Mesendoderm (in vitro differentiated cells): ENCODE results near the gene FAM89A.
"Not testable (repeated sequence)": the region's sequence is repeated elsewhere in the genome, so short reads cannot be mapped to it uniquely, and the experiment has no call there.

ENCODE experiments used
- DNase-seq: peaks from one replicate; pipeline ENCODE4 v3.0.0; 2013
- H2AK5ac ChIP-seq: 2 replicates; pipeline ENCODE4 v1.6.1; 2013; ENCODE audit warnings: low read length, inconsistent platforms
- H2BK120ac ChIP-seq: 2 replicates; pipeline ENCODE4 v1.6.1; 2013; ENCODE audit warnings: low read depth, mild to moderate bottlenecking, low read length, moderate library complexity, mixed read lengths
- H2BK15ac ChIP-seq: replicated peaks from 2 replicates; pipeline ENCODE4 v1.6.1; 2013; ENCODE audit warnings: low read depth, mild to moderate bottlenecking, moderate library complexity
- H2BK5ac ChIP-seq: 2 replicates; pipeline ENCODE4 v1.6.1; 2013; ENCODE audit warnings: low read length, inconsistent platforms
- H3K18ac ChIP-seq: 2 replicates; pipeline ENCODE4 v1.6.1; 2013; ENCODE audit warnings: mild to moderate bottlenecking, low read length, mixed read lengths
- H3K23ac ChIP-seq: one replicate; pipeline ENCODE4 v1.6.1; 2013; ENCODE audit warnings: low read length
- H3K27ac ChIP-seq: 2 replicates; pipeline ENCODE4 v1.5.1; 2013; ENCODE audit warnings: low read depth, mild to moderate bottlenecking, inconsistent platforms, low read length, moderate library complexity
- H3K27me3 ChIP-seq: 2 replicates; pipeline ENCODE4 v1.6.1; 2013; ENCODE audit warnings: low read length, control low read depth, mild to moderate bottlenecking, inconsistent platforms; ENCODE audit not compliant: insufficient read depth, poor library complexity
- H3K36me3 ChIP-seq: 2 replicates; pipeline ENCODE4 v1.6.1; 2013; ENCODE audit warnings: low read length, inconsistent platforms; ENCODE audit not compliant: control insufficient read depth, insufficient read depth
- H3K4ac ChIP-seq: one replicate; pipeline ENCODE4 v1.6.1; 2013; ENCODE audit warnings: low read depth, mild to moderate bottlenecking, low read length, moderate library complexity
- H3K4me1 ChIP-seq: 2 replicates; pipeline ENCODE4 v1.6.1; 2013; ENCODE audit warnings: low read depth, low read length, inconsistent platforms; ENCODE audit not compliant: control insufficient read depth
- H3K4me2 ChIP-seq: 2 replicates; pipeline ENCODE4 v1.6.1; 2013; ENCODE audit warnings: low read length
- H3K4me3 ChIP-seq: 2 replicates; pipeline ENCODE4 v1.5.1; 2013; ENCODE audit warnings: mild to moderate bottlenecking, low read length
- H3K56ac ChIP-seq: one replicate; pipeline ENCODE4 v1.6.1; 2013; ENCODE audit warnings: low read length
- H3K79me1 ChIP-seq: 2 replicates; pipeline ENCODE4 v1.6.1; 2013; ENCODE audit warnings: low read length, inconsistent platforms
- H3K79me2 ChIP-seq: 2 replicates; pipeline ENCODE4 v1.6.1; 2013; ENCODE audit warnings: mild to moderate bottlenecking, low read length; ENCODE audit not compliant: control insufficient read depth, insufficient read depth
- H3K9ac ChIP-seq: 2 replicates; pipeline ENCODE4 v1.6.1; 2013; ENCODE audit warnings: low read length, inconsistent platforms
- H4K5ac ChIP-seq: one replicate; pipeline ENCODE4 v1.6.1; 2013; ENCODE audit warnings: low read length
- H4K8ac ChIP-seq: one replicate; pipeline ENCODE4 v1.6.1; 2013; ENCODE audit warnings: low read depth, mild to moderate bottlenecking, control low read depth, low read length, moderate library complexity
- WGBS: extraction: QIAGEN DNeasy Blood & Tissue Kit; methylation state at CpG from one replicate; pipeline ENCODE4 v1.1.7; 2013; ENCODE audit warnings: low lambda C conversion rate, missing lambda C conversion rate; ENCODE audit not compliant: insufficient coverage; ENCODE audit errors: extremely low coverage; 5-methylcytosine and 5-hydroxymethylcytosine counted together

The FAM89A gene

GRCh38 chr1:231027136-231027925 is 12.7 kb downstream of the FAM89A start:
- DNase-seq = no peak
- Histone ChIP-seq H4K8ac (no peak overlapping the region), H4K5ac (no peak overlapping the region), H3K36me3 (no peaks in the 10 kb centered on the region), H3K4me3 (no peak overlapping the region), H3K4me2 (no peak overlapping the region), H2BK120ac (no peak overlapping the region), H3K27me3 (no peaks in the 10 kb centered on the region), H3K79me2 (no peaks in the 10 kb centered on the region), H3K9ac (no peak overlapping the region), H3K56ac (no peak overlapping the region), H2BK15ac (no peak overlapping the region), H2BK5ac (no peak overlapping the region), H2AK5ac (no peak overlapping the region), H3K4me1 (peaks cover 3% of the 10 kb centered on the region), H3K4ac (no peak overlapping the region), H3K23ac (no peak overlapping the region), H3K27ac (no peak overlapping the region), H3K79me1 (peaks cover 4% of the 10 kb centered on the region), H3K18ac (no peak overlapping the region)
- WGBS = no CpG with 5 or more reads among the region's 23 CpGs

DNA sequence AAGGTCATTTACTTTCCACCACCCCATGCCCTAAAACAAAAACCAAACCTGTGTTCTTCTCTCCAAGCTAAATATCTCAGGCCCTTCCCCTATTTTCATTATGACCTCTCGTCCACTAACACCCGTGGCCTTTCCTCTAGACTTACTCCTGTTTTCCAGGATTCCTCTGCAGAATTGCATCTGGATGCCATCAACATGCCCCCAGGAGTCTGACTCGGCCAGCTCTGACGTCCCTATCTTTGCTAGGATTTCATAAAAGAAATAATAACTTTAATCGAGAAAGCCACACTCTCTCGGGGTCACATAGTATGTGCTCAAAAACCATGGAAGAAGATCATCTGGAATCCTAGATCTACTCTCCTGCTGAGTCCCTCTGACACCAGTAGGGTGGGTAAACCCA is 13.5 kb downstream of the FAM89A start:
- no peak overlapping the region for H3K23ac ChIP-seq
- no peak overlapping the region for H2BK120ac ChIP-seq
- H3K9ac ChIP-seq = no peak overlapping the region
- no peaks in the 10 kb centered on the region for H3K36me3 ChIP-seq
- no peak overlapping the region for H2BK15ac ChIP-seq
- no peaks in the 10 kb centered on the region for H3K27me3 ChIP-seq
- no CpG with 5 or more reads among the region's 6 CpGs for WGBS
- no peak overlapping the region for H3K56ac ChIP-seq
- no peak for DNase-seq
- no peak overlapping the region for H3K4ac ChIP-seq
- H2BK5ac ChIP-seq = no peak overlapping the region
- H3K4me1 ChIP-seq = peaks cover 3% of the 10 kb centered on the region
- no peak overlapping the region for H3K27ac ChIP-seq
- H4K8ac ChIP-seq = no peak overlapping the region
- no peaks in the 10 kb centered on the region for H3K79me2 ChIP-seq
- no peak overlapping the region for H3K4me2 ChIP-seq
- H3K4me3 ChIP-seq = no peak overlapping the region
- H4K5ac ChIP-seq = no peak overlapping the region
- H3K18ac ChIP-seq = no peak overlapping the region
- H3K79me1 ChIP-seq = peaks cover 4% of the 10 kb centered on the region
- no peak overlapping the region for H2AK5ac ChIP-seq

DNA sequence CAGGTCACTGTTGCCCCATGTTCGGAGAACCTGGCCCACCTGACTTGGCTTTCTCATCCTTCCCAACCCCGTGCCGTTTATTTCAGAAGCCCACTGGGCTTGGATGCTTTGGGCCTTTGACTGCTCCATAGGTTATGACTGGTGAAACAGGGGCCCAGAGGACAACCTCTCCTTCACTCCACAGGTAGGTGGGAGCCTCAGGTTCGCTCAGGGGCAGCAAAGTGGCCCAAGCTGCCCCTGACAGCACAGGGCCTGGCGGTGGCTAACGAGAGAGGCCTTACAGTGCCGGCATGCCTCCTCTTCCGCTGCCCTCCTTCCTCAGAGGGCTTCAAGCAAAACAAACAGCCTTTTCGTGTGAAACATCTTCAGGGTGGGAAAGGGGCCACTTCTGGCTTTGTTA is 16.9 kb downstream of the FAM89A start:
- H3K79me2 ChIP-seq = no peaks in the 10 kb centered on the region
- no peak overlapping the region for H3K4me2 ChIP-seq
- H4K5ac ChIP-seq = no peak overlapping the region
- no peak for DNase-seq
- no peak overlapping the region for H4K8ac ChIP-seq
- H3K4me1 ChIP-seq = peaks cover 11% of the 10 kb centered on the region
- whole genome bisulfite sequencing = no CpG with 5 or more reads among the region's 9 CpGs
- H3K18ac ChIP-seq = no peak overlapping the region
- H3K9ac ChIP-seq = no peak overlapping the region
- H3K23ac ChIP-seq = no peak overlapping the region
- H2BK120ac ChIP-seq = no peak overlapping the region
- no peak overlapping the region for H3K27ac ChIP-seq
- no peak overlapping the region for H2AK5ac ChIP-seq
- no peak overlapping the region for H3K4ac ChIP-seq
- H3K56ac ChIP-seq = no peak overlapping the region
- no peak overlapping the region for H3K4me3 ChIP-seq
- H2BK5ac ChIP-seq = no peak overlapping the region
- H2BK15ac ChIP-seq = no peak overlapping the region
- no peaks in the 10 kb centered on the region for H3K36me3 ChIP-seq
- H3K79me1 ChIP-seq = peaks cover 4% of the 10 kb centered on the region
- no peaks in the 10 kb centered on the region for H3K27me3 ChIP-seq

DNA sequence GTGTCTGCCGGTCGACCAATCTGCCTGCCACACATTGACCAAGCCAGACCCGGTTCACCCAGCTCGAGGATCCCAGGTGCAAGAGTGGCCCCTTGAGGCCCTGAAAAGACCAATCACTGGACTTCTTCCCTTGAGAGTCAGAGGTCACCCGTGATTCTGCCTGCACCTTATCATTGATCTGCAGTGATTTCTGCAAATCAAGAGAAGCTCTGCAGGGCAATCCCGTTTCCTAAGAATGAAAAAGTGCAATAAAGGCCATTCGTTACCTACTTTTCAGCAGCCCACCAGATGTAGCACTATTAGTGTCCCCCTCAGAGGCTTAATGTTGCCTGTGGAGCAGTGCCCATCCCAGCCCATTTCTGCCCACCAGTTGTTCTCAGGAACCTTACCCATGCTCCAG is 17.5 kb downstream of the FAM89A start:
- H3K79me1 ChIP-seq, H3K27me3 ChIP-seq, H3K4me2 ChIP-seq, H2AK5ac ChIP-seq, H2BK15ac ChIP-seq, H3K18ac ChIP-seq, H3K36me3 ChIP-seq, H3K27ac ChIP-seq, H4K5ac ChIP-seq, H2BK5ac ChIP-seq, H4K8ac ChIP-seq, H3K56ac ChIP-seq, H3K23ac ChIP-seq, H2BK120ac ChIP-seq, DNase-seq, H3K4me3 ChIP-seq, H3K79me2 ChIP-seq, H3K4ac ChIP-seq, H3K9ac ChIP-seq: not testable (repeated sequence)
- WGBS = no CpG with 5 or more reads among the region's 7 CpGs
- H3K4me1 ChIP-seq = peaks cover 11% of the 10 kb centered on the region

DNA sequence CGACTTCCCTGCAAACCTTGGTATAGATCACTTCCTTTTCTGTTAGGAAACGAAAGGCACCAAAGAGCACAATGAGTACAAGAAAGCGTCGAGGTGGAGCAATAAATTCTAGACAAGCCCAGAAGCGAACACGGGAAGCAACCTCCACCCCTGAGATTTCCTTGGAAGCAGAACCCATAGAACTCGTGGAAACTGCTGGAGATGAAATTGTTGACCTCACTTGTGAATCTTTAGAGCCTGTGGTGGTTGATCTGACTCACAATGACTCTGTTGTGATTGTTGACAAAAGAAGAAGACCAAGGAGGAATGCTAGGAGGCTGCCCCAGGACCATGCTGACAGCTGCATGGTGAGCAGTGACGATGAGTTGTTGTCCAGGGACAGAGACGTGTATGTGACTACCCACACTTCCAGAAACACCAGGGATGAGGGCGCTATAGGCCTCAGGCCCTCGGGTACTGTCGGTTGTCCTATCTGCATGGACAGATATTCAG is 18.5 kb downstream of the FAM89A start:
- H2BK15ac ChIP-seq = no peak overlapping the region
- H3K4ac ChIP-seq = no peak overlapping the region
- H3K4me3 ChIP-seq = no peak overlapping the region
- H4K8ac ChIP-seq = no peak overlapping the region
- H2BK5ac ChIP-seq = no peak overlapping the region
- H2AK5ac ChIP-seq = no peak overlapping the region
- no peak overlapping the region for H3K9ac ChIP-seq
- H3K23ac ChIP-seq = no peak overlapping the region
- no peaks in the 10 kb centered on the region for H3K79me2 ChIP-seq
- WGBS = no CpG with 5 or more reads among the region's 12 CpGs
- no peak overlapping the region for H3K27ac ChIP-seq
- H3K18ac ChIP-seq = no peak overlapping the region
- no peaks in the 10 kb centered on the region for H3K27me3 ChIP-seq
- H3K4me1 ChIP-seq = peaks cover 11% of the 10 kb centered on the region
- DNase-seq = no peak
- H3K4me2 ChIP-seq = no peak overlapping the region
- H4K5ac ChIP-seq = no peak overlapping the region
- H2BK120ac ChIP-seq = no peak overlapping the region
- H3K79me1 ChIP-seq = peaks cover 2% of the 10 kb centered on the region
- no peak overlapping the region for H3K56ac ChIP-seq
- no peaks in the 10 kb centered on the region for H3K36me3 ChIP-seq

- H4K5ac ChIP-seq = no peak overlapping the region
- no peak overlapping the region for H3K9ac ChIP-seq
- H3K79me1 ChIP-seq = peaks cover 2% of the 10 kb centered on the region
- H3K4me1 ChIP-seq = peaks cover 11% of the 10 kb centered on the region
- H3K4ac ChIP-seq = no peak overlapping the region
- H3K18ac ChIP-seq = no peak overlapping the region
- no peak overlapping the region for H4K8ac ChIP-seq
- peak; percentile 72 for DNase-seq
- H2BK5ac ChIP-seq = no peak overlapping the region
- no peak overlapping the region for H3K23ac ChIP-seq
- WGBS = no CpG with 5 or more reads among the region's 7 CpGs
- H2BK120ac ChIP-seq = no peak overlapping the region
- no peaks in the 10 kb centered on the region for H3K27me3 ChIP-seq
- H3K36me3 ChIP-seq = no peaks in the 10 kb centered on the region
- no peak overlapping the region for H3K56ac ChIP-seq
- peak overlapping the region; percentile 20 for H3K27ac ChIP-seq
- no peak overlapping the region for H3K4me2 ChIP-seq
- H3K4me3 ChIP-seq = no peak overlapping the region
- H3K79me2 ChIP-seq = no peaks in the 10 kb centered on the region
- H2AK5ac ChIP-seq = no peak overlapping the region
- H2BK15ac ChIP-seq = no peak overlapping the region
These were observed 19.2 kb downstream of the FAM89A start for GRCh38 chr1:231020816-231021215.
